H1 (cell line): ENCODE results near the gene MCC. TPM values are rescaled to one million over a fixed set of nuclear protein-coding genes. Genes with fewer than 3 reads are reported as not detected.

ENCODE experiments used
- ATF2 ChIP-seq: IDR thresholded peaks from 2 replicates; pipeline ENCODE4 v1.6.1; 2012; ENCODE audit warnings: low read length, inconsistent platforms
- CHD7 ChIP-seq: fragments of 300-600 bp; sonication (generic); IDR thresholded peaks from 2 replicates; pipeline ENCODE4 v1.7.1; 2012; ENCODE audit warnings: low read length, moderate library complexity, mild to moderate bottlenecking, inconsistent platforms; ENCODE audit not compliant: insufficient replicate concordance
- POLR2A ChIP-seq, 2 experiments: IDR thresholded peaks; 1 replicate in 1 of 2; 2 replicates in 1 of 2; pipeline ENCODE4 v1.6.1; 2011; ENCODE audit warnings: low read depth in 2 of 2, low read length in 2 of 2, mild to moderate bottlenecking in 2 of 2; ENCODE audit errors: control extremely low read depth in 1 of 2
- RNF2 ChIP-seq: fragments of 200-900, 300-1000 bp; sonication (generic); IDR thresholded peaks from 2 replicates; pipeline ENCODE4 v1.7.1; 2016; ENCODE audit warnings: borderline replicate concordance, low read depth, mild to moderate bottlenecking, antibody characterized with exemption, low read length; ENCODE audit not compliant: poor library complexity, severe bottlenecking; ENCODE audit errors: missing control alignments
- RXRA ChIP-seq: IDR thresholded peaks from 2 replicates; pipeline ENCODE4 v1.6.1; 2011; ENCODE audit warnings: low read depth, mild to moderate bottlenecking, low read length, moderate library complexity; ENCODE audit not compliant: insufficient read depth
- SP1 ChIP-seq: IDR thresholded peaks from 2 replicates; pipeline ENCODE4 v1.6.1; 2011; ENCODE audit warnings: low read depth, low read length
- TBP ChIP-seq: IDR thresholded peaks from 2 replicates; pipeline ENCODE4 v1.6.1; 2011; ENCODE audit warnings: low read depth, low read length, improper control_type of control experiment
- USF2 ChIP-seq: IDR thresholded peaks from 2 replicates; pipeline ENCODE4 v1.6.1; 2011; ENCODE audit warnings: low read length, improper control_type of control experiment
- ZNF274 ChIP-seq: IDR thresholded peaks from 2 replicates; pipeline ENCODE4 v1.7.0; 2012; ENCODE audit warnings: low read length, borderline replicate concordance; ENCODE audit errors: extremely low read depth
- polyA plus RNA-seq, 7 experiments: library from polyadenylated mRNA; depleted of rRNA in 3 of 7; stranded (reverse) in 5 of 7; unstranded in 2 of 7; fragments of >200 nt in 5 of 7; fragments of 200-250 nt in 2 of 7; gene quantifications; 1 replicate in 5 of 7; 2 replicates in 1 of 7; 4 replicates in 1 of 7; pipeline versions ENCODE4 v1.2.1 to v1.2.3, GENCODE V29; 2011 to 2013; ENCODE audit warnings: missing spikeins in 2 of 7, mixed read lengths in 2 of 7
- total RNA-seq: library from RNA; stranded (reverse); fragmentation: NEBNext Ultra II Directional; extraction: Animal tissue kit (Norgen Biotek cat#: 25700); gene quantifications from 2 replicates; pipeline ENCODE4 v1.2.1, GENCODE V29; 2021

The MCC gene
- total and polyA plus RNA-seq, 2 of the 8 experiments (the other 6 are each of a cell fraction or from before 2014, with no cell fraction given): 2.6 to 18.3 TPM

GRCh38 chr5:113031557-113031956, 456.7 kb downstream of the MCC start (continued):
- TF ChIP-seq CHD7 (no peak), USF2 (no peak), RNF2 (no peak), ZNF274 (no peak), TBP (no peak), POLR2A (IDR thresholded peaks at IDR 0.05; ENCODE audit: control extremely low read depth in 1 of 2, low read depth in 2 of 2, low read length in 2 of 2) (no peak), RXRA (no peak), ATF2 (no peak), SP1 (no peak)
- TF ChIP-seq, all 59 proteins: peak for 0
